WTC11 (cell line): Measurements from ENCODE around the gene CSE1L. TPM values are rescaled to one million over a fixed set of nuclear protein-coding genes. Genes with fewer than 3 reads are reported as not detected.

ENCODE experiments used
- ATAC-seq: fragments of 200-7000 bp; cut with Tn5 transposase; 2 replicates; pipeline ENCODE4 v1.10.0; 2021; ENCODE audit warnings: mild to moderate bottlenecking, moderate library complexity
- CTCF ChIA-PET: fragments of 300-600 bp; sonication (Branson Sonifier 250); formaldehyde crosslinking; loops from one replicate; lab custom pipeline; 2021; ENCODE audit warnings: antibody characterized with exemption; lab: Charles Lee
- POLR2A ChIA-PET: fragments of 350-600 bp; sonication (Branson Sonifier 250); formaldehyde crosslinking; loops from one replicate; lab custom pipeline; 2021; ENCODE audit warnings: antibody characterized with exemption; lab: Charles Lee
- DNase-seq: peaks from one replicate; pipeline ENCODE4 v3.0.0; 2021; ENCODE audit warnings: low spot score
- H3K27ac Mint-ChIP-seq: 2 replicates; pipeline ENCODE4 v1.8.0; 2021; ENCODE audit warnings: mixed read lengths
- H3K27me3 Mint-ChIP-seq: 2 replicates; pipeline ENCODE4 v1.8.0; 2021; ENCODE audit warnings: low read depth, mild to moderate bottlenecking, moderate library complexity, mixed read lengths
- H3K36me3 Mint-ChIP-seq: 2 replicates; pipeline ENCODE4 v1.8.0; 2021; ENCODE audit warnings: mixed read lengths
- H3K4me1 Mint-ChIP-seq: 2 replicates; pipeline ENCODE4 v1.8.0; 2022; ENCODE audit warnings: mixed read lengths
- H3K4me3 Mint-ChIP-seq: 2 replicates; pipeline ENCODE4 v1.8.0; 2021; ENCODE audit warnings: mild to moderate bottlenecking, moderate library complexity, mixed read lengths
- H3K9me3 Mint-ChIP-seq: 2 replicates; pipeline ENCODE4 v1.8.0; 2021; ENCODE audit warnings: mixed read lengths
- CREB1 ChIP-seq: sonication (generic); formaldehyde crosslinking; IDR thresholded peaks from 2 replicates; pipeline ENCODE4 v1.8.0; 2023; ENCODE audit warnings: mild to moderate bottlenecking, missing genetic modification reagents
- ESRRA ChIP-seq: sonication (generic); formaldehyde crosslinking; IDR thresholded peaks from 2 replicates; pipeline ENCODE4 v1.8.1; 2022; ENCODE audit warnings: mild to moderate bottlenecking, missing genetic modification reagents, borderline replicate concordance
- FOXJ3 ChIP-seq: sonication (generic); formaldehyde crosslinking; IDR thresholded peaks from 2 replicates; pipeline ENCODE4 v1.9.0; 2021; ENCODE audit warnings: missing genetic modification reagents, mild to moderate bottlenecking, borderline replicate concordance
- GABPB1 ChIP-seq: sonication (generic); formaldehyde crosslinking; IDR thresholded peaks from 2 replicates; pipeline ENCODE4 v1.8.1; 2023; ENCODE audit warnings: mild to moderate bottlenecking, missing genetic modification reagents
- JUN ChIP-seq: sonication (generic); formaldehyde crosslinking; IDR thresholded peaks from 2 replicates; pipeline ENCODE4 v1.8.0; 2023; ENCODE audit warnings: mild to moderate bottlenecking, missing genetic modification reagents
- SMAD3 ChIP-seq: sonication (generic); formaldehyde crosslinking; IDR thresholded peaks from 2 replicates; pipeline ENCODE4 v1.8.0; 2022; ENCODE audit warnings: missing genetic modification reagents, mild to moderate bottlenecking, borderline replicate concordance
- SMAD4 ChIP-seq: sonication (generic); formaldehyde crosslinking; IDR thresholded peaks from 2 replicates; pipeline ENCODE4 v1.8.0; 2022; ENCODE audit warnings: mild to moderate bottlenecking, missing genetic modification reagents
- SOX15 ChIP-seq: fragments of 250-450 bp; sonication (Bioruptor Pico); IDR thresholded peaks from 2 replicates; pipeline ENCODE4 v1.9.0; 2021; ENCODE audit warnings: mild to moderate bottlenecking
- TEAD4 ChIP-seq: sonication (generic); formaldehyde crosslinking; IDR thresholded peaks from 2 replicates; pipeline ENCODE4 v1.8.0; 2022; ENCODE audit warnings: mild to moderate bottlenecking, missing genetic modification reagents
- ZNF416 ChIP-seq: fragments of 250-450 bp; sonication (Bioruptor Pico); IDR thresholded peaks from 2 replicates; pipeline ENCODE4 v1.9.0; 2021; ENCODE audit warnings: mild to moderate bottlenecking, inconsistent platforms
- total RNA-seq: library from RNA; stranded (reverse); gene quantifications from 3 replicates; pipeline ENCODE4 v1.2.3, GENCODE V29; 2021
- TF ChIP-seq, protein P1 (sequence below): sonication (generic); formaldehyde crosslinking; IDR thresholded peaks from 2 replicates; pipeline ENCODE4 v1.8.1; 2023; ENCODE audit warnings: mild to moderate bottlenecking, moderate library complexity, missing genetic modification reagents
- TF ChIP-seq, protein P2 (sequence below): fragments of 250-450 bp; sonication (Bioruptor Pico); IDR thresholded peaks from 2 replicates; pipeline ENCODE4 v1.9.0; 2021; ENCODE audit warnings: mild to moderate bottlenecking
- TF ChIP-seq, protein P3 (sequence below): sonication (generic); formaldehyde crosslinking; IDR thresholded peaks from 2 replicates; pipeline ENCODE4 v1.8.1; 2022; ENCODE audit warnings: mild to moderate bottlenecking, missing genetic modification reagents, moderate library complexity, borderline replicate concordance
- TF ChIP-seq, protein P4 (sequence below): sonication (generic); formaldehyde crosslinking; IDR thresholded peaks from 2 replicates; pipeline ENCODE4 v1.8.0; 2023; ENCODE audit warnings: missing genetic modification reagents, mild to moderate bottlenecking, borderline replicate concordance
- TF ChIP-seq, protein P5 (sequence below): sonication (generic); formaldehyde crosslinking; IDR thresholded peaks from 2 replicates; pipeline ENCODE4 v1.8.1; 2023; ENCODE audit warnings: mild to moderate bottlenecking, missing genetic modification reagents
- TF ChIP-seq, protein P6 (sequence below): sonication (generic); formaldehyde crosslinking; IDR thresholded peaks from 2 replicates; pipeline ENCODE4 v1.8.1; 2022; ENCODE audit warnings: mild to moderate bottlenecking, moderate library complexity, missing genetic modification reagents
- TF ChIP-seq, protein P7 (sequence below): fragments of 200-600 bp; IDR thresholded peaks from 2 replicates; pipeline ENCODE4 v1.8.0; 2022; ENCODE audit warnings: antibody characterized with exemption

Gene CSE1L
- total RNA-seq, 1 experiment from 2014 or later: 192 TPM

DNA sequence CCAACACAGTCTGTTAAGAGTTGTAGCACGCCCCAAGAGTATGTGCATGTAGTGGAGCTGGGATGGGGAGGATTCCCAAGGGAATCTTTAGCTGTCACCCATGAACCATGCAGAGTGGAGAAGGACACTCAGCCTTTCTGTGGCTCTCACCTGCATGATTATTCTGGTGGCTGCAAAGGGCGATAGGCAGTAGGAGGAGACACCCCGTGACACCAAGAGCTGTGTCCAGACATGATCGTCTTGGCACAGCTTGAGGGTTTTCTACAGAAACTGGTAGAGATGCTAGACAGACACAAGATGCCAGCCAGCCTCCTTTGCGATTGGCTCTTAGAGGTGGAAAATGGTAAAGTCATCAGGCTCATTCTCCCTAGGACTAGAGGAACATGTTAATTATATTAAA, 3.1 kb upstream of the CSE1L start (continued):
- TF ChIP-seq, protein P1, sequence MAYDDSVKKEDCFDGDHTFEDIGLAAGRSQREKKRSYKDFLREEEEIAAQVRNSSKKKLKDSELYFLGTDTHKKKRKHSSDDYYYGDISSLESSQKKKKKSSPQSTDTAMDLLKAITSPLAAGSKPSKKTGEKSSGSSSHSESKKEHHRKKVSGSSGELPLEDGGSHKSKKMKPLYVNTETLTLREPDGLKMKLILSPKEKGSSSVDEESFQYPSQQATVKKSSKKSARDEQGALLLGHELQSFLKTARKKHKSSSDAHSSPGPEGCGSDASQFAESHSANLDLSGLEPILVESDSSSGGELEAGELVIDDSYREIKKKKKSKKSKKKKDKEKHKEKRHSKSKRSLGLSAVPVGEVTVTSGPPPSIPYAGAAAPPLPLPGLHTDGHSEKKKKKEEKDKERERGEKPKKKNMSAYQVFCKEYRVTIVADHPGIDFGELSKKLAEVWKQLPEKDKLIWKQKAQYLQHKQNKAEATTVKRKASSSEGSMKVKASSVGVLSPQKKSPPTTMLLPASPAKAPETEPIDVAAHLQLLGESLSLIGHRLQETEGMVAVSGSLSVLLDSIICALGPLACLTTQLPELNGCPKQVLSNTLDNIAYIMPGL (CRISPR knock-in tag): no peak
- TF ChIP-seq TEAD4 (CRISPR knock-in tag): no peak
- TF ChIP-seq, protein P2, sequence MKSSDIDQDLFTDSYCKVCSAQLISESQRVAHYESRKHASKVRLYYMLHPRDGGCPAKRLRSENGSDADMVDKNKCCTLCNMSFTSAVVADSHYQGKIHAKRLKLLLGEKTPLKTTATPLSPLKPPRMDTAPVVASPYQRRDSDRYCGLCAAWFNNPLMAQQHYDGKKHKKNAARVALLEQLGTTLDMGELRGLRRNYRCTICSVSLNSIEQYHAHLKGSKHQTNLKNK (CRISPR knock-in tag): no peak
- TF ChIP-seq ESRRA (CRISPR knock-in tag): no peak
- TF ChIP-seq, protein P3, sequence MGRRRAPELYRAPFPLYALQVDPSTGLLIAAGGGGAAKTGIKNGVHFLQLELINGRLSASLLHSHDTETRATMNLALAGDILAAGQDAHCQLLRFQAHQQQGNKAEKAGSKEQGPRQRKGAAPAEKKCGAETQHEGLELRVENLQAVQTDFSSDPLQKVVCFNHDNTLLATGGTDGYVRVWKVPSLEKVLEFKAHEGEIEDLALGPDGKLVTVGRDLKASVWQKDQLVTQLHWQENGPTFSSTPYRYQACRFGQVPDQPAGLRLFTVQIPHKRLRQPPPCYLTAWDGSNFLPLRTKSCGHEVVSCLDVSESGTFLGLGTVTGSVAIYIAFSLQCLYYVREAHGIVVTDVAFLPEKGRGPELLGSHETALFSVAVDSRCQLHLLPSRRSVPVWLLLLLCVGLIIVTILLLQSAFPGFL (CRISPR knock-in tag): no peak
- no peak for TF ChIP-seq CREB1
- TF ChIP-seq, all 79 proteins: peak for 0

DNA sequence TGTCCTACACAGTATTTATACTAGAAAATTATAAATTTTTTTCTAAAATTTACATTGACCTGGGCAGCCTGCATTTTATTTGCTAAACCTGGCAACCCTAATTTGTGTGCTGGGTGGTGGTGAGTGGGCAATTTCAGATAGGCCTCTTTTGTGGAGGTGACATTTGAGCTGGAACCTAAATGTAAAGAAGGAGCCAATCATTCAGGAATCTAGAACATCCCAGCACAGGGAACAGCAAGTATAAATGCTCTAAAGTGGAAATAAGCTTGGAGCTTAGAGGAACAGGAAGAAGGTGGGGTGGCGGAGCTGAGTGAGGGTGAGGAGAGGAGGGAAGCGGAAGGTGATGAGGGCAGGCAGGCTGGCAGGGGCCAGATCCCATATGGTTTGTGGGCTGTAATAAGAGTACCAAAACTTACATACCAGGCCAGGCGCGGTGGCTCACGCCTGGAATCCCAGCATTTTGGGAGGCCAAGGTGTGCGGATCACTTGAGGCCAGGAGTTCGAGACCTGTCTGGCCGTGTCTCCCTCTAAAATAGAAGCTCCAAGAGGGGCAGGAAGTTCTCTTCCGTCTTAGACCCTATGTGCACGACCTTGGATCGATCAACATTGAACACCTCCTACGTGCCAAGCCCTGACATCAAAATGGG, 549 bp upstream of the CSE1L start:
- DNase-seq: peak; percentile 15
- TF ChIP-seq, protein P4, sequence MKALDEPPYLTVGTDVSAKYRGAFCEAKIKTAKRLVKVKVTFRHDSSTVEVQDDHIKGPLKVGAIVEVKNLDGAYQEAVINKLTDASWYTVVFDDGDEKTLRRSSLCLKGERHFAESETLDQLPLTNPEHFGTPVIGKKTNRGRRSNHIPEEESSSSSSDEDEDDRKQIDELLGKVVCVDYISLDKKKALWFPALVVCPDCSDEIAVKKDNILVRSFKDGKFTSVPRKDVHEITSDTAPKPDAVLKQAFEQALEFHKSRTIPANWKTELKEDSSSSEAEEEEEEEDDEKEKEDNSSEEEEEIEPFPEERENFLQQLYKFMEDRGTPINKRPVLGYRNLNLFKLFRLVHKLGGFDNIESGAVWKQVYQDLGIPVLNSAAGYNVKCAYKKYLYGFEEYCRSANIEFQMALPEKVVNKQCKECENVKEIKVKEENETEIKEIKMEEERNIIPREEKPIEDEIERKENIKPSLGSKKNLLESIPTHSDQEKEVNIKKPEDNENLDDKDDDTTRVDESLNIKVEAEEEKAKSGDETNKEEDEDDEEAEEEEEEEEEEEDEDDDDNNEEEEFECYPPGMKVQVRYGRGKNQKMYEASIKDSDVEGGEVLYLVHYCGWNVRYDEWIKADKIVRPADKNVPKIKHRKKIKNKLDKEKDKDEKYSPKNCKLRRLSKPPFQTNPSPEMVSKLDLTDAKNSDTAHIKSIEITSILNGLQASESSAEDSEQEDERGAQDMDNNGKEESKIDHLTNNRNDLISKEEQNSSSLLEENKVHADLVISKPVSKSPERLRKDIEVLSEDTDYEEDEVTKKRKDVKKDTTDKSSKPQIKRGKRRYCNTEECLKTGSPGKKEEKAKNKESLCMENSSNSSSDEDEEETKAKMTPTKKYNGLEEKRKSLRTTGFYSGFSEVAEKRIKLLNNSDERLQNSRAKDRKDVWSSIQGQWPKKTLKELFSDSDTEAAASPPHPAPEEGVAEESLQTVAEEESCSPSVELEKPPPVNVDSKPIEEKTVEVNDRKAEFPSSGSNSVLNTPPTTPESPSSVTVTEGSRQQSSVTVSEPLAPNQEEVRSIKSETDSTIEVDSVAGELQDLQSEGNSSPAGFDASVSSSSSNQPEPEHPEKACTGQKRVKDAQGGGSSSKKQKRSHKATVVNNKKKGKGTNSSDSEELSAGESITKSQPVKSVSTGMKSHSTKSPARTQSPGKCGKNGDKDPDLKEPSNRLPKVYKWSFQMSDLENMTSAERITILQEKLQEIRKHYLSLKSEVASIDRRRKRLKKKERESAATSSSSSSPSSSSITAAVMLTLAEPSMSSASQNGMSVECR: no peak
- 0 out of 2 replicates have a peak, but pooled peaks have one; percentile 12 for TF ChIP-seq GABPB1 (CRISPR knock-in tag)
- no peak for TF ChIP-seq JUN
- peak; percentile 1; the same call in 1 of the 2 replicates for ATAC-seq
- Mint-ChIP-seq H3K27me3 (no peaks in the 10 kb centered on the region; the same call in 1 of the 2 replicates), H3K9me3 (no peaks in the 10 kb centered on the region), H3K4me3 (peak overlapping the region; percentile 97), H3K36me3 (peaks cover 22% of the 10 kb centered on the region), H3K4me1 (peaks cover 26% of the 10 kb centered on the region), H3K27ac (peak overlapping the region; percentile 99)
- ChIA-PET POLR2A (interaction anchor here (1.5 kb wide), 1 partner anchor 8 kb away, joined by 5 read pairs; no protein-coding TSS in a partner anchor), CTCF (interaction anchor here (0.6 to 1.9 kb wide), 3 partner anchors 17 to 388 kb away, joined by 3 to 6 read pairs (median 5); no protein-coding TSS in a partner anchor)

DNA sequence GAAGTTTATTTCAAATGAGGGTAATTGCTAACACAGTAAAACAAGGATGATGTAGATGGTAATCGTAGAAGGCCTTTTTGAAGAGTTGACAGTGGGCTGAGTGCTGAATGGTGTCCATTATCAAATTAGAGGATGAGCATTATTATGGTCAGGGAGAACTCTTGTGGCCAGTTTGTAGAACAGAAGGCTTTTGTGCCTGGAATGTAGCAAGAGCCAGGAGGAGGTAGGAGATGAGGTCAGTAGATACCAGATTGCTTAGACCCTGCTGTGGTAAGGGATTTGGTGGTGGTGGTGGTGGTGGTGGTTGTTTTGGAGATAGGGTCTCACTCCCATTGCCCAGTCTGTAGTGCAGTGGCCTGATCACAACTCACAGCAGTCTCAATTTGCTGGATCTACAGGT, 6.2 kb downstream of the CSE1L start:
- TF ChIP-seq GABPB1 (CRISPR knock-in tag) (no peak), SOX15 (no peak), FOXJ3 (CRISPR knock-in tag) (no peak), SMAD4 (CRISPR knock-in tag) (no peak), SMAD3 (no peak), ZNF416 (CRISPR knock-in tag) (no peak)
- TF ChIP-seq, protein P5, sequence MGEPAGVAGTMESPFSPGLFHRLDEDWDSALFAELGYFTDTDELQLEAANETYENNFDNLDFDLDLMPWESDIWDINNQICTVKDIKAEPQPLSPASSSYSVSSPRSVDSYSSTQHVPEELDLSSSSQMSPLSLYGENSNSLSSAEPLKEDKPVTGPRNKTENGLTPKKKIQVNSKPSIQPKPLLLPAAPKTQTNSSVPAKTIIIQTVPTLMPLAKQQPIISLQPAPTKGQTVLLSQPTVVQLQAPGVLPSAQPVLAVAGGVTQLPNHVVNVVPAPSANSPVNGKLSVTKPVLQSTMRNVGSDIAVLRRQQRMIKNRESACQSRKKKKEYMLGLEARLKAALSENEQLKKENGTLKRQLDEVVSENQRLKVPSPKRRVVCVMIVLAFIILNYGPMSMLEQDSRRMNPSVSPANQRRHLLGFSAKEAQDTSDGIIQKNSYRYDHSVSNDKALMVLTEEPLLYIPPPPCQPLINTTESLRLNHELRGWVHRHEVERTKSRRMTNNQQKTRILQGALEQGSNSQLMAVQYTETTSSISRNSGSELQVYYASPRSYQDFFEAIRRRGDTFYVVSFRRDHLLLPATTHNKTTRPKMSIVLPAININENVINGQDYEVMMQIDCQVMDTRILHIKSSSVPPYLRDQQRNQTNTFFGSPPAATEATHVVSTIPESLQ (CRISPR knock-in tag): no peak
- TF ChIP-seq, protein P6, sequence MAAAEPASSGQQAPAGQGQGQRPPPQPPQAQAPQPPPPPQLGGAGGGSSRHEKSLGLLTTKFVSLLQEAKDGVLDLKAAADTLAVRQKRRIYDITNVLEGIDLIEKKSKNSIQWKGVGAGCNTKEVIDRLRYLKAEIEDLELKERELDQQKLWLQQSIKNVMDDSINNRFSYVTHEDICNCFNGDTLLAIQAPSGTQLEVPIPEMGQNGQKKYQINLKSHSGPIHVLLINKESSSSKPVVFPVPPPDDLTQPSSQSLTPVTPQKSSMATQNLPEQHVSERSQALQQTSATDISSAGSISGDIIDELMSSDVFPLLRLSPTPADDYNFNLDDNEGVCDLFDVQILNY (CRISPR knock-in tag): no peak
- TF ChIP-seq, protein P7, sequence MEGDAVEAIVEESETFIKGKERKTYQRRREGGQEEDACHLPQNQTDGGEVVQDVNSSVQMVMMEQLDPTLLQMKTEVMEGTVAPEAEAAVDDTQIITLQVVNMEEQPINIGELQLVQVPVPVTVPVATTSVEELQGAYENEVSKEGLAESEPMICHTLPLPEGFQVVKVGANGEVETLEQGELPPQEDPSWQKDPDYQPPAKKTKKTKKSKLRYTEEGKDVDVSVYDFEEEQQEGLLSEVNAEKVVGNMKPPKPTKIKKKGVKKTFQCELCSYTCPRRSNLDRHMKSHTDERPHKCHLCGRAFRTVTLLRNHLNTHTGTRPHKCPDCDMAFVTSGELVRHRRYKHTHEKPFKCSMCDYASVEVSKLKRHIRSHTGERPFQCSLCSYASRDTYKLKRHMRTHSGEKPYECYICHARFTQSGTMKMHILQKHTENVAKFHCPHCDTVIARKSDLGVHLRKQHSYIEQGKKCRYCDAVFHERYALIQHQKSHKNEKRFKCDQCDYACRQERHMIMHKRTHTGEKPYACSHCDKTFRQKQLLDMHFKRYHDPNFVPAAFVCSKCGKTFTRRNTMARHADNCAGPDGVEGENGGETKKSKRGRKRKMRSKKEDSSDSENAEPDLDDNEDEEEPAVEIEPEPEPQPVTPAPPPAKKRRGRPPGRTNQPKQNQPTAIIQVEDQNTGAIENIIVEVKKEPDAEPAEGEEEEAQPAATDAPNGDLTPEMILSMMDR: no peak
- ATAC-seq (no peak), DNase-seq (no peak)
- H3K4me3 Mint-ChIP-seq: no peak overlapping the region
- peak overlapping the region; percentile 92 for H3K27ac Mint-ChIP-seq
- peaks cover 44% of the 10 kb centered on the region for H3K36me3 Mint-ChIP-seq
- H3K4me1 Mint-ChIP-seq: peaks cover 59% of the 10 kb centered on the region
- ChIA-PET CTCF (interaction anchor here (0.7 kb wide), 1 partner anchor 305 kb away, joined by 3 read pairs; no protein-coding TSS in a partner anchor), POLR2A (interaction anchor here (0.7 kb wide), 1 partner anchor 74 kb away, joined by 4 read pairs; no protein-coding TSS in a partner anchor)
- H3K27me3 Mint-ChIP-seq: no peaks in the 10 kb centered on the region
- no peaks in the 10 kb centered on the region for H3K9me3 Mint-ChIP-seq
